ENCODE data around the gene SLC27A2. TPM values are rescaled to one million over a fixed set of nuclear protein-coding genes. Genes with fewer than 3 reads are reported as not detected.

SLC27A2 gene
- polyA plus RNA-seq, 1 experiment: 0.11 TPM

- DNase-seq (ENCODE audit: low read depth, low spot score): no peak
- peaks cover 37% of the 10 kb centered on the region for H3K27me3 ChIP-seq (ENCODE audit: control insufficient read depth, insufficient read depth, low read length)
- ChIA-PET CTCF (interaction anchor here (1.3 kb wide), 1 partner anchor 136 kb away, joined by 5 read pairs; no protein-coding TSS in a partner anchor), POLR2A (no interaction called here)
- no peak overlapping the region for H3K27ac ChIP-seq (ENCODE audit: low read depth, low read length)
- H3K4me3 ChIP-seq (ENCODE audit: low read depth, low read length): no peak overlapping the region
- TF ChIP-seq, protein P1, sequence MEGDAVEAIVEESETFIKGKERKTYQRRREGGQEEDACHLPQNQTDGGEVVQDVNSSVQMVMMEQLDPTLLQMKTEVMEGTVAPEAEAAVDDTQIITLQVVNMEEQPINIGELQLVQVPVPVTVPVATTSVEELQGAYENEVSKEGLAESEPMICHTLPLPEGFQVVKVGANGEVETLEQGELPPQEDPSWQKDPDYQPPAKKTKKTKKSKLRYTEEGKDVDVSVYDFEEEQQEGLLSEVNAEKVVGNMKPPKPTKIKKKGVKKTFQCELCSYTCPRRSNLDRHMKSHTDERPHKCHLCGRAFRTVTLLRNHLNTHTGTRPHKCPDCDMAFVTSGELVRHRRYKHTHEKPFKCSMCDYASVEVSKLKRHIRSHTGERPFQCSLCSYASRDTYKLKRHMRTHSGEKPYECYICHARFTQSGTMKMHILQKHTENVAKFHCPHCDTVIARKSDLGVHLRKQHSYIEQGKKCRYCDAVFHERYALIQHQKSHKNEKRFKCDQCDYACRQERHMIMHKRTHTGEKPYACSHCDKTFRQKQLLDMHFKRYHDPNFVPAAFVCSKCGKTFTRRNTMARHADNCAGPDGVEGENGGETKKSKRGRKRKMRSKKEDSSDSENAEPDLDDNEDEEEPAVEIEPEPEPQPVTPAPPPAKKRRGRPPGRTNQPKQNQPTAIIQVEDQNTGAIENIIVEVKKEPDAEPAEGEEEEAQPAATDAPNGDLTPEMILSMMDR (IDR thresholded peaks at IDR 0.05; ENCODE audit: low read depth, low read length): no peak
- no peaks in the 10 kb centered on the region; the same call in 1 of the 2 replicates for H3K9me3 ChIP-seq (ENCODE audit: control insufficient read depth, insufficient read depth, low read length)
These were observed 1.9 kb upstream of the SLC27A2 start for GRCh38 chr15:50180091-50180490.

- H3K9me3 ChIP-seq (ENCODE audit: control insufficient read depth, insufficient read depth, low read length): no peaks in the 10 kb centered on the region; the same call in 1 of the 2 replicates
- peaks cover 34% of the 10 kb centered on the region for H3K27me3 ChIP-seq (ENCODE audit: control insufficient read depth, insufficient read depth, low read length)
- DNase-seq (ENCODE audit: low read depth, low spot score): no peak
- CTCF ChIA-PET: interaction anchor here (1.1 to 1.3 kb wide), 2 partner anchors 61 to 136 kb away, joined by 3 to 5 read pairs; no protein-coding TSS in a partner anchor
- TF ChIP-seq, protein P1 (IDR thresholded peaks at IDR 0.05; ENCODE audit: low read depth, low read length): no peak
- POLR2A ChIA-PET: no interaction called here
- H3K4me3 ChIP-seq (ENCODE audit: low read depth, low read length): no peak overlapping the region
- H3K27ac ChIP-seq (ENCODE audit: low read depth, low read length): no peak overlapping the region
These were observed 1.4 kb upstream of the SLC27A2 start for GRCh38 chr15:50180582-50180981.

- no peak for DNase-seq (ENCODE audit: low read depth, low spot score)
- Histone ChIP-seq H3K27me3 (ENCODE audit: control insufficient read depth, insufficient read depth, low read length) (peaks cover 34% of the 10 kb centered on the region), H3K4me3 (ENCODE audit: low read depth, low read length) (peak overlapping the region; percentile 60), H3K27ac (ENCODE audit: low read depth, low read length) (no peak overlapping the region), H3K9me3 (ENCODE audit: control insufficient read depth, insufficient read depth, low read length) (no peaks in the 10 kb centered on the region; the same call in 1 of the 2 replicates)
- ChIA-PET POLR2A (no interaction called here), CTCF (interaction anchor here (1.1 to 1.3 kb wide), 2 partner anchors 60 to 135 kb away, joined by 3 to 5 read pairs; no protein-coding TSS in a partner anchor)
- TF ChIP-seq, protein P1 (IDR thresholded peaks at IDR 0.05; ENCODE audit: low read depth, low read length): no peak
These were observed 611 bp upstream of the SLC27A2 start for GRCh38 chr15:50181201-50181968.

GRCh38 chr15:50182219-50183013, 420 bp downstream of the SLC27A2 start:
- DNase-seq (ENCODE audit: low read depth, low spot score): no peak
- Histone ChIP-seq H3K4me3 (ENCODE audit: low read depth, low read length) (peak overlapping the region; percentile 60), H3K27me3 (ENCODE audit: control insufficient read depth, insufficient read depth, low read length) (peaks cover 33% of the 10 kb centered on the region), H3K9me3 (ENCODE audit: control insufficient read depth, insufficient read depth, low read length) (no peaks in the 10 kb centered on the region; the same call in 1 of the 2 replicates), H3K27ac (ENCODE audit: low read depth, low read length) (no peak overlapping the region)
- TF ChIP-seq, protein P1 (IDR thresholded peaks at IDR 0.05; ENCODE audit: low read depth, low read length): no peak
- ChIA-PET CTCF (no interaction called here), POLR2A (no interaction called here)

Data from AG04450 (cell line).